Subcutaneous abdominal adipose tissue (tissue), 5 donors: ENCODE results near the gene ZNF511.

Source experiments
- H3K27ac ChIP-seq: one replicate; pipeline ENCODE4 v1.7.0; 2013; ENCODE audit warnings: low read depth, mild to moderate bottlenecking, inconsistent platforms, low read length, moderate library complexity
- H3K27me3 ChIP-seq, 5 donors: one replicate each; pipeline ENCODE4 v1.7.0; 2013; ENCODE audit warnings: low read length in 5 of 5, inconsistent platforms in 1 of 5; ENCODE audit not compliant: control insufficient read depth in 5 of 5, insufficient read depth in 4 of 5
- H3K36me3 ChIP-seq, 5 donors: one replicate each; pipeline ENCODE4 v1.7.0; 2013; ENCODE audit warnings: low read length in 5 of 5; ENCODE audit not compliant: control insufficient read depth in 5 of 5, insufficient read depth in 5 of 5
- H3K4me1 ChIP-seq, 5 donors: one replicate each; pipeline ENCODE4 v1.7.0; 2013; ENCODE audit warnings: low read length in 5 of 5, mild to moderate bottlenecking in 3 of 5, moderate library complexity in 1 of 5; ENCODE audit not compliant: control insufficient read depth in 5 of 5, insufficient read depth in 5 of 5
- H3K4me3 ChIP-seq, 5 donors: one replicate each; pipeline ENCODE4 v1.7.0; 2013; ENCODE audit warnings: low read length in 5 of 5, low read depth in 1 of 5
- H3K9ac ChIP-seq, 5 donors: one replicate each; pipeline ENCODE4 v1.7.0; 2013; ENCODE audit warnings: low read length in 5 of 5, mild to moderate bottlenecking in 4 of 5, moderate library complexity in 3 of 5
- H3K9me3 ChIP-seq, 5 donors: one replicate each; pipeline ENCODE4 v1.7.0; 2013; ENCODE audit warnings: low read length in 5 of 5; ENCODE audit not compliant: control insufficient read depth in 5 of 5
- donor health status: healthy.
- donor health status: healthy.
- donor health status: healthy.
- donor health status: healthy.
- donor health status: healthy.

The ZNF511 gene

GRCh38 chr10:133279326-133280226 is 29.1 kb upstream of the ZNF511 start:
- Histone ChIP-seq H3K4me3 (no peak overlapping the region), H3K27ac (no peak overlapping the region), H3K4me1 (peaks cover 0 to 34% (median 11%) of the 10 kb centered on the region in 5 donors), H3K9ac (no peak overlapping the region), H3K9me3 (no peaks in the 10 kb centered on the region), H3K27me3 (peaks cover 12 to 23% (median 21%) of the 10 kb centered on the region in 5 donors), H3K36me3 (peaks cover 0 to 61% (median 59%) of the 10 kb centered on the region in 5 donors)

GRCh38 chr10:133280391-133281059 is 28.2 kb upstream of the ZNF511 start:
- no peaks in the 10 kb centered on the region for H3K9me3 ChIP-seq
- H3K27ac ChIP-seq, result no peak overlapping the region
- H3K36me3 ChIP-seq, result peaks cover 0 to 70% (median 69%) of the 10 kb centered on the region in 5 donors
- peaks cover 10 to 15% (median 12%) of the 10 kb centered on the region in 5 donors for H3K27me3 ChIP-seq
- peaks cover 0 to 29% (median 11%) of the 10 kb centered on the region in 5 donors for H3K4me1 ChIP-seq
- H3K4me3 ChIP-seq, result no peak overlapping the region
- no peak overlapping the region for H3K9ac ChIP-seq

- peaks cover 4 to 76% (median 74%) of the 10 kb centered on the region in 5 donors for H3K36me3 ChIP-seq
- H3K4me1 ChIP-seq, result peaks cover 0 to 24% (median 8%) of the 10 kb centered on the region in 5 donors
- H3K9ac ChIP-seq, result no peak overlapping the region
- no peak overlapping the region for H3K27ac ChIP-seq
- H3K4me3 ChIP-seq, result no peak overlapping the region
- no peaks in the 10 kb centered on the region for H3K9me3 ChIP-seq
- H3K27me3 ChIP-seq, result peaks cover 5 to 10% (median 6%) of the 10 kb centered on the region in 5 donors
Measured at GRCh38 chr10:133281084-133281483, 27.6 kb upstream of the ZNF511 start.

- H3K36me3 ChIP-seq, result peaks cover 4 to 83% (median 81%) of the 10 kb centered on the region in 5 donors
Measured at GRCh38 chr10:133281628-133282372, 26.9 kb upstream of the ZNF511 start.

DNA sequence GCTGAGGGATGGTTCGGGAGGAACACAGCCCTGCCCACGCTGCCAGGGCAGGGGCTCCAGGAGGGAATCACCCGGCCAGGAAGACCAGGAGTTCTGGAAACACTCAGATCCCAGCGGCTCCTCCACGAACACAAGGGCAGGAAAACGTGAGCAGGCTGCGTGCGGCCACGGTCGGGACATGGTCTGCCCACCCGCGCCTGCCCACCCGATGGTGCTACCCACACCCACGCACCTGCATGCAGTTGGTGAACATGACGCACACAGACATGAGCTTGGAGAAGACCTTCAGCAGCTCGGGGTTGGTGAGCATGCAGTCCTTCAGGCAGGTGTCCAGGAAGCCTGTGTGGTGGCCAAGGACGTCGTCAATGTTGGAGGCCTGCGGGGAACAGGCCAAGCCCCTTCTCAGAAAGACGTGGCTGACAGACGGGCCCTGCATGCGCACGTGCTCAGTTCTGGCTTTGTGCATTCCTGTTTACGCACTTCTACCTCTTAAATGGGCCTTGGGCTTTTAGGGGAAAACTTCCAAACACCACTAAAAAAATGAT is 25.8 kb upstream of the ZNF511 start:
- Histone ChIP-seq H3K4me3 (no peak overlapping the region), H3K36me3 (peaks cover 4 to 92% (median 88%) of the 10 kb centered on the region in 5 donors), H3K9me3 (no peaks in the 10 kb centered on the region), H3K4me1 (peaks cover 0 to 11% (median 0%) of the 10 kb centered on the region in 5 donors), H3K27me3 (no peaks in the 10 kb centered on the region), H3K27ac (no peak overlapping the region), H3K9ac (no peak overlapping the region)

More at GRCh38 chr10:133281628-133282372, 26.9 kb upstream of the ZNF511 start:
- H3K27ac ChIP-seq, result no peak overlapping the region
- H3K4me3 ChIP-seq, result no peak overlapping the region
- peaks cover 0 to 4% (median 0%) of the 10 kb centered on the region in 5 donors for H3K27me3 ChIP-seq
- no peak overlapping the region for H3K9ac ChIP-seq
- H3K9me3 ChIP-seq, result no peaks in the 10 kb centered on the region
- peaks cover 0 to 18% (median 5%) of the 10 kb centered on the region in 5 donors for H3K4me1 ChIP-seq

- Histone ChIP-seq H3K27ac (no peak overlapping the region), H3K36me3 (peaks cover 4 to 98% (median 95%) of the 10 kb centered on the region in 5 donors), H3K4me3 (no peak overlapping the region), H3K4me1 (peaks cover 0 to under 1% (median 0%) of the 10 kb centered on the region in 5 donors), H3K9ac (no peak overlapping the region), H3K27me3 (no peaks in the 10 kb centered on the region), H3K9me3 (no peaks in the 10 kb centered on the region)
Measured at GRCh38 chr10:133283931-133284330, 24.8 kb upstream of the ZNF511 start.

- Histone ChIP-seq H3K27ac (no peak overlapping the region), H3K9ac (no peak overlapping the region), H3K4me1 (no peaks in the 10 kb centered on the region), H3K4me3 (no peak overlapping the region), H3K9me3 (no peaks in the 10 kb centered on the region), H3K27me3 (no peaks in the 10 kb centered on the region), H3K36me3 (peaks cover 4 to 98% (median 93%) of the 10 kb centered on the region in 5 donors)
Measured at GRCh38 chr10:133285217-133285616, 23.5 kb upstream of the ZNF511 start.

- no peak overlapping the region for H3K9ac ChIP-seq
- no peaks in the 10 kb centered on the region for H3K4me1 ChIP-seq
- no peaks in the 10 kb centered on the region for H3K27me3 ChIP-seq
- H3K9me3 ChIP-seq, result no peaks in the 10 kb centered on the region
- peaks cover 4 to 96% (median 90%) of the 10 kb centered on the region in 5 donors for H3K36me3 ChIP-seq
- H3K4me3 ChIP-seq, result no peak overlapping the region
- no peak overlapping the region for H3K27ac ChIP-seq
Measured at GRCh38 chr10:133286366-133286765, 22.3 kb upstream of the ZNF511 start.

DNA sequence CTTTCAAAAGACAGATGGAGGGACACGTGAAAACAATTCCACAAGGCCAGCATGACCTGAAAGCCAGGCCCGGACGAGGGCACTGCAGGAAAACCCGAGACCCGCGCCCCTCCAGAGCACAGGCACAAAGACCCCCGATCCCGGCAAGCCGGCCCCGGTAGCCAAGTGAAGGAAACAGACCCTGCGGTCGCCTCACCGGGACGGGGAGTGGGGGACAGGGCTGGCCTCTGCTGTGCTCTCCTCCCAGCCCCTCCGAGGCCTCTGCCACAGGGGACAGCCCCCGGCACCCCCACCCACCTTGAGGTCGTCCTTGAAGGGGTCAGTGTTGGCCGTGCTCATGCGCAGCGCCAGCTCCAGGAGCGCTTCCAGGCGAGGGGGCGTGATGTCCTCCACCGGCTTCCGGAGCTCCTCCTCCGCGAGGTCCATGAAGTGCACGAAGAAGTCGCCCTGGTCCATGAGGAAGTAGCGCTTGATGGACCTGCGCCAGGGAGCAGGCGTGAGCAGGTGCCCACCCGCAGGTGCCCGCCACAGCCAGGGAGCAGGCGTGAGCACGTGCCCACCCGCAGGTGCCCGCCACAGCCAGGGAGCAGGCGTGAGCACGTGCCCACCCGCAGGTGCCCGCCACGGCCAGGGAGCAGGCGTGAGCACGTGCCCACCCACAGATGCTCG is 20.7 kb upstream of the ZNF511 start:
- Histone ChIP-seq H3K4me1 (peaks cover 0 to 3% (median 1%) of the 10 kb centered on the region in 5 donors), H3K9me3 (no peaks in the 10 kb centered on the region), H3K36me3 (peaks cover 4 to 92% (median 82%) of the 10 kb centered on the region in 5 donors), H3K27ac (no peak overlapping the region), H3K9ac (no peak overlapping the region), H3K27me3 (no peaks in the 10 kb centered on the region), H3K4me3 (no peak overlapping the region)
